Daoy (cell line): ENCODE data around the gene EPO. TPM values are rescaled to one million over a fixed set of nuclear protein-coding genes. Genes with fewer than 3 reads are reported as not detected.
"Not testable (repeated sequence)": the region's sequence is repeated elsewhere in the genome, so short reads cannot be mapped to it uniquely, and the experiment has no call there.

Experiments
- DNase-seq: peaks from one replicate; pipeline ENCODE4 v3.0.0-alpha.2; 2015; ENCODE audit warnings: low read depth
- total RNA-seq: library from RNA; depleted of rRNA; stranded (reverse); fragments of >200 nt; shearing (Covaris generic); gene quantifications from 2 replicates; pipeline ENCODE4 v1.2.3, GENCODE V29; 2014

Gene EPO
- total RNA-seq, 1 experiment from 2014 or later, result not detected

- DNase-seq, result no peak
Measured at GRCh38 chr7:100682991-100683658, 37.1 kb upstream of the EPO start.

- no peak for DNase-seq
Measured at GRCh38 chr7:100683659-100684533, 36.4 kb upstream of the EPO start.

- no peak for DNase-seq
Measured at GRCh38 chr7:100684534-100685042, 35.7 kb upstream of the EPO start.

GRCh38 chr7:100685049-100685605, 35.1 kb upstream of the EPO start:
- no peak for DNase-seq

- DNase-seq, result no peak
Measured at GRCh38 chr7:100685631-100686145, 34.6 kb upstream of the EPO start.

GRCh38 chr7:100686201-100686821, 34.0 kb upstream of the EPO start:
- DNase-seq, result no peak

GRCh38 chr7:100686822-100687211, 33.5 kb upstream of the EPO start:
- DNase-seq, result no peak

GRCh38 chr7:100687261-100687660, 33.0 kb upstream of the EPO start:
- DNase-seq, result no peak

GRCh38 chr7:100687751-100688300, 32.4 kb upstream of the EPO start:
- no peak for DNase-seq

- DNase-seq, result no peak
Measured at GRCh38 chr7:100688326-100688860, 31.9 kb upstream of the EPO start.

GRCh38 chr7:100689230-100690135, 30.8 kb upstream of the EPO start:
- DNase-seq, result no peak

- peak; percentile 84 for DNase-seq
Measured at GRCh38 chr7:100691676-100692577, 28.3 kb upstream of the EPO start.

- DNase-seq, result no peak
Measured at GRCh38 chr7:100692578-100692961, 27.7 kb upstream of the EPO start.

GRCh38 chr7:100693312-100694097, 26.8 kb upstream of the EPO start:
- DNase-seq, result peak; percentile 31

GRCh38 chr7:100694098-100694745, 26.0 kb upstream of the EPO start, which contains the start of gene GIGYF1:
GIGYF1 (minus strand) TSS chr7:100694250; CDS start chr7:100688238, 6,012 bp downstream.
- peak; percentile 87 for DNase-seq

GRCh38 chr7:100696123-100696521, 24.1 kb upstream of the EPO start:
- DNase-seq, result no peak

- no peak for DNase-seq
Measured at GRCh38 chr7:100699018-100699417, 21.2 kb upstream of the EPO start.

GRCh38 chr7:100701089-100701488, 19.2 kb upstream of the EPO start:
- DNase-seq, result not testable (repeated sequence)
